Peyer's patch (tissue), 4 donors: ENCODE data around the gene FLVCR2.

ENCODE experiments used
- CTCF ChIP-seq, 6 experiments: fragments of 450-650 bp in 4 of 6; fragments of 200-600 bp in 2 of 6; sonication (generic) in 1 of 6; IDR thresholded peaks; one replicate each; pipeline ENCODE4 v1.5.1; 2017 to 2019; ENCODE audit warnings: antibody characterized with exemption in 6 of 6, mild to moderate bottlenecking in 3 of 6, moderate library complexity in 1 of 6
- POLR2A ChIP-seq, 2 donors: fragments of 450-650 bp; IDR thresholded peaks; one replicate each; pipeline ENCODE4 v1.5.1; 2017; ENCODE audit warnings: antibody characterized with exemption in 2 of 2, mild to moderate bottlenecking in 2 of 2, moderate library complexity in 2 of 2

DNA sequence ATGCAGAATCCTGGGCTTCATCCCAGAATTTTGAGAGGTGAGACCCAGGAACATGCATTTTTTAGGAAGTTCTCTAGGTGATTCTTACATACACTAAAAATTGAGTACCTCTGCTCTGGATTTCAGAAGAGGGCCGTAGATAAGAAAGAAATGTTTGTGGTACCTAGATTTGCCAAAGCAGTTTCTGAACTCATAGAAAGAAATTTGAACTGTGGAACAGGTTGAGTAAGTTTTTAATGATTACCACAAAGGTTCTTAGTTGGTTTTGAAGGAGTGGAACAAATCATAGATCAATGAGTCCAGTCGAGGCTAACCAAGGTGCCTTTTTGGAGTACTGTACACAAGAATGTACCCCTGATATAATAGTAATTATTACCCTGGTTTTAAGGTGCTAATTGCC lies 107.5 kb downstream of the FLVCR2 start:
- TF ChIP-seq CTCF (IDR thresholded peaks at IDR 0.05) = no peak
- TF ChIP-seq POLR2A (IDR thresholded peaks at IDR 0.05) = no peak
